H1 (cell line): ENCODE measurements around the gene DNM2. TPM values are rescaled to one million over a fixed set of nuclear protein-coding genes. Genes with fewer than 3 reads are reported as not detected.

Experiments used
- CHD7 ChIP-seq: fragments of 300-600 bp; sonication (generic); IDR thresholded peaks from 2 replicates; pipeline ENCODE4 v1.7.1; 2012; ENCODE audit warnings: low read length, moderate library complexity, mild to moderate bottlenecking, inconsistent platforms; ENCODE audit not compliant: insufficient replicate concordance
- POU5F1 ChIP-seq: IDR thresholded peaks from 2 replicates; pipeline ENCODE4 v1.6.1; 2011; ENCODE audit warnings: low read depth, mild to moderate bottlenecking, low read length, moderate library complexity
- RAD21 ChIP-seq, 2 experiments: IDR thresholded peaks in 1 of 2; conservative IDR thresholded peaks in 1 of 2; 2 replicates each; pipeline ENCODE4 v1.6.1; 2011; ENCODE audit warnings: low read depth in 2 of 2, low read length in 2 of 2, improper control_type of control experiment in 1 of 2, inconsistent platforms in 1 of 2, mild to moderate bottlenecking in 1 of 2, moderate library complexity in 1 of 2
- SP2 ChIP-seq: IDR thresholded peaks from 2 replicates; pipeline ENCODE4 v1.6.1; 2012; ENCODE audit warnings: mild to moderate bottlenecking, low read length, inconsistent platforms
- SUZ12 ChIP-seq: fragments of 200-600 bp; sonication (generic); IDR thresholded peaks from 2 replicates; pipeline ENCODE4 v1.6.1; 2012; ENCODE audit warnings: mild to moderate bottlenecking, inconsistent platforms, low read length, moderate library complexity, mixed read lengths
- polyA plus RNA-seq, 7 experiments: library from polyadenylated mRNA; depleted of rRNA in 3 of 7; stranded (reverse) in 5 of 7; unstranded in 2 of 7; fragments of >200 nt in 5 of 7; fragments of 200-250 nt in 2 of 7; gene quantifications; 1 replicate in 5 of 7; 2 replicates in 1 of 7; 4 replicates in 1 of 7; pipeline versions ENCODE4 v1.2.1 to v1.2.3, GENCODE V29; 2011 to 2013; ENCODE audit warnings: missing spikeins in 2 of 7, mixed read lengths in 2 of 7
- total RNA-seq: library from RNA; stranded (reverse); fragmentation: NEBNext Ultra II Directional; extraction: Animal tissue kit (Norgen Biotek cat#: 25700); gene quantifications from 2 replicates; pipeline ENCODE4 v1.2.1, GENCODE V29; 2021

DNM2 gene
- total and polyA plus RNA-seq, 2 of the 8 experiments (the other 6 are each of a cell fraction or from before 2014, with no cell fraction given) = 61.9 to 120 TPM

- TF ChIP-seq CHD7 (no peak), SP2 (no peak), RAD21 (IDR thresholded peaks at IDR 0.05 in 1 of 2, conservative IDR thresholded peaks at IDR 0.05 in 1 of 2; ENCODE audit: low read depth in 2 of 2, low read length in 2 of 2) (no peak), SUZ12 (no peak), POU5F1 (no peak)
These were observed 91.9 kb downstream of the DNM2 start (continued) for GRCh38 chr19:10809651-10810285.
